HG03064 (cell line): ENCODE data around the gene MIGA2.

Experiments used
- ATAC-seq: cut with Tn5 transposase; IDR thresholded peaks from one replicate; pipeline ENCODE4 v1.9.1; 2021; ENCODE audit warnings: low read depth; ENCODE audit not compliant: unreplicated experiment

MIGA2 gene

GRCh38 chr9:129070696-129071525, 34.5 kb downstream of the MIGA2 start:
- ATAC-seq = no peak

GRCh38 chr9:129071526-129072126, 35.2 kb downstream of the MIGA2 start:
- ATAC-seq = no peak

- no peak for ATAC-seq
These were observed 35.7 kb downstream of the MIGA2 start for GRCh38 chr9:129072171-129072570.

GRCh38 chr9:129073404-129073803, 37.0 kb downstream of the MIGA2 start:
- ATAC-seq = no peak

- ATAC-seq = no peak
These were observed 37.7 kb downstream of the MIGA2 start for GRCh38 chr9:129074106-129074505.

GRCh38 chr9:129075996-129076639, 39.7 kb downstream of the MIGA2 start:
- ATAC-seq = no peak

GRCh38 chr9:129076640-129077037, 40.2 kb downstream of the MIGA2 start:
- ATAC-seq = no peak

GRCh38 chr9:129077236-129077635, 40.8 kb downstream of the MIGA2 start:
- no peak for ATAC-seq

- no peak for ATAC-seq
These were observed 42.5 kb downstream of the MIGA2 start for GRCh38 chr9:129078691-129079503.

- no peak for ATAC-seq
These were observed 43.4 kb downstream of the MIGA2 start for GRCh38 chr9:129079829-129080228.

- no peak for ATAC-seq
These were observed 43.8 kb downstream of the MIGA2 start for GRCh38 chr9:129080298-129080600.

GRCh38 chr9:129080601-129081387, 44.4 kb downstream of the MIGA2 start, which contains the start of gene DOLPP1:
DOLPP1 (plus strand) TSS chr9:129081111; CDS start chr9:129081132, 21 bp downstream.
- peak; percentile 91 for ATAC-seq

- ATAC-seq = no peak
These were observed 45.0 kb downstream of the MIGA2 start for GRCh38 chr9:129081388-129081904.

- no peak for ATAC-seq
These were observed 47.7 kb downstream of the MIGA2 start for GRCh38 chr9:129084087-129084486.

- ATAC-seq = no peak
These were observed 52.8 kb downstream of the MIGA2 start for GRCh38 chr9:129089246-129089645.

GRCh38 chr9:129093602-129094386, 57.4 kb downstream of the MIGA2 start:
- no peak for ATAC-seq

- ATAC-seq = no peak
These were observed 58.2 kb downstream of the MIGA2 start for GRCh38 chr9:129094387-129095169.

GRCh38 chr9:129095170-129095667, 58.8 kb downstream of the MIGA2 start:
- ATAC-seq = no peak
